ENCODE measurements around the gene SH3RF3.

The SH3RF3 gene

DNA sequence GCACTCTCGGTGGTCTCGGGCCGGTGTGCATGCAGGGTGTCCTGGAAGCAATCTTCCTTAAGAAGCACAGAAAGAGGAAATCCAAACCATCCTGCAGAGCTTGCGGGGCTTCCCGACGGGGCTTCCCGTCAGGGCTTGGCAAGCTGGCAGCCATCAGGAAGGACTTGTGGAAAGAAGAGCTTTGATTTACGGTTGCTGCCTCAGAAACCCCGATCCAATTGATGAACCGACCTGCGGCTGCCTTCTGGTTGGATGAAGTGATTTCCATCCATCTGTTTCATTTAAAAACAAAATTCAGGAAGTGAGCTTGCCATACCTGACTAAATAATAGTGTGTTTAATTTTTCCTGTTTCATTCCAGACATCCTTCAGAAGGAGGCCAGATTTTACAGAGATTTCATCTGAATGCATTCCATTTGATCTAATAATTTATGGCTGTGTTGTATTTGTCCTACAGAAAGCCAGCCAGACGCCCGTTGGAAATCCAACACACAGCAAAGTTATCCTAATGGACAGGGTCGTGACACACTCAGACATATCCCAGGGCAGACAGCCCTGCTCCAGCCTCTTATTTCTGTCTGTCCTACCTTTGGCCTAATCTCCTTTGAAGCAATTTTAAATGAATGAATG is 343.4 kb downstream of the SH3RF3 start:
- Histone ChIP-seq H3K27me3 (replicated peaks; ENCODE audit: control insufficient read depth, insufficient read depth, low read length) (no peaks in the 10 kb centered on the region), H3K36me3 (ENCODE audit: control insufficient read depth, insufficient read depth, low read length) (no peaks in the 10 kb centered on the region), H3K4me3 (replicated peaks; ENCODE audit: low read depth, low read length) (no peak overlapping the region)
- DNase-seq (ENCODE audit: extremely low read depth, insufficient read length), result no peak
- no peak for TF ChIP-seq CTCF (IDR thresholded peaks at IDR 0.05; ENCODE audit: insufficient read depth, low read length, poor library complexity, severe bottlenecking)

GRCh38 chr2:109472974-109473373 is 344.0 kb downstream of the SH3RF3 start:
- TF ChIP-seq CTCF (IDR thresholded peaks at IDR 0.05; ENCODE audit: insufficient read depth, low read length, poor library complexity, severe bottlenecking), result no peak
- Histone ChIP-seq H3K4me3 (replicated peaks; ENCODE audit: low read depth, low read length) (no peak overlapping the region), H3K36me3 (ENCODE audit: control insufficient read depth, insufficient read depth, low read length) (no peaks in the 10 kb centered on the region), H3K27me3 (replicated peaks; ENCODE audit: control insufficient read depth, insufficient read depth, low read length) (no peaks in the 10 kb centered on the region)
- no peak for DNase-seq (ENCODE audit: extremely low read depth, insufficient read length)

DNA sequence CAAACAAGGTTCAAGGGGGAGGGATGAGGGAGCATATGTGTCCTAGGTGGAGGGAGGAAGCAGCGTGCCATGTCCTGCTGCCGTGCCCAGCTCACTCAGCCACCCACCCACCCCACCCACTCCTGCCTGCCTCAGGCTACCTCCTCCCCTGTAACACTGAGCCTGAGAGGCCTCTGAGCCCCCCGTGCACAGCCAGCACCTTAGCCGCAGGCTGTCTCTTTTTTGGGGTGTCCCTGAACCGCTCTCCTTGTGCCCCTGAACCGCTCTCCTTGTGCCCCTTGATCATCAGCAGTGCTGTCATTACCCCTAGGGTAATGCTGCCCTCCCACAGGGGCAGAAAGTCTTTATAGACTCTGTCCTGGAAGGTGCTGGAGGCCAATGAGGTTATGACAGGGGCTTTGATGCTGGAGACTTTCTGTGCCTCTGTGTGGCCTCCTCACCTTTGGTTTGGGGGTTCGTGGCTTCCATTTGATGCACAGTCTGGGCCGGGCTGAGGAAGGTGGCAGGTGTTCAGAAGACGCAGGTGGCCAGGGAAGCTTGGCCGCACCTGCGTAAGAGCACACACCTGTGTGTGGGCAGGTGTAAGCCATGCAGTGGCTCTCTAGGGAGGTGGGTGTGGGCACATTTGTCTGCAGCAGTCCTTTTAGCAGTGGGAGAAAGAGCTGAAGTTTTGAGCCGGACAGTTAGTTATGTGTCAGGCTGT is 344.8 kb downstream of the SH3RF3 start:
- DNase-seq (ENCODE audit: extremely low read depth, insufficient read length), result no peak
- Histone ChIP-seq H3K36me3 (ENCODE audit: control insufficient read depth, insufficient read depth, low read length) (no peaks in the 10 kb centered on the region), H3K4me3 (replicated peaks; ENCODE audit: low read depth, low read length) (no peak overlapping the region), H3K27me3 (replicated peaks; ENCODE audit: control insufficient read depth, insufficient read depth, low read length) (no peaks in the 10 kb centered on the region)
- no peak for TF ChIP-seq CTCF (IDR thresholded peaks at IDR 0.05; ENCODE audit: insufficient read depth, low read length, poor library complexity, severe bottlenecking)

GRCh38 chr2:109474319-109474825 is 345.4 kb downstream of the SH3RF3 start:
- Histone ChIP-seq H3K27me3 (replicated peaks; ENCODE audit: control insufficient read depth, insufficient read depth, low read length) (no peaks in the 10 kb centered on the region), H3K36me3 (ENCODE audit: control insufficient read depth, insufficient read depth, low read length) (no peaks in the 10 kb centered on the region), H3K4me3 (replicated peaks; ENCODE audit: low read depth, low read length) (no peak overlapping the region)
- no peak for DNase-seq (ENCODE audit: extremely low read depth, insufficient read length)
- TF ChIP-seq CTCF (IDR thresholded peaks at IDR 0.05; ENCODE audit: insufficient read depth, low read length, poor library complexity, severe bottlenecking), result no peak

- no peak for DNase-seq (ENCODE audit: extremely low read depth, insufficient read length)
- TF ChIP-seq CTCF (IDR thresholded peaks at IDR 0.05; ENCODE audit: insufficient read depth, low read length, poor library complexity, severe bottlenecking), result no peak
- Histone ChIP-seq H3K36me3 (ENCODE audit: control insufficient read depth, insufficient read depth, low read length) (no peaks in the 10 kb centered on the region), H3K27me3 (replicated peaks; ENCODE audit: control insufficient read depth, insufficient read depth, low read length) (no peaks in the 10 kb centered on the region), H3K4me3 (replicated peaks; ENCODE audit: low read depth, low read length) (no peak overlapping the region)
Measured at GRCh38 chr2:109475531-109476210, 346.7 kb downstream of the SH3RF3 start.
